ENCODE data around the gene RASAL1.

DNA sequence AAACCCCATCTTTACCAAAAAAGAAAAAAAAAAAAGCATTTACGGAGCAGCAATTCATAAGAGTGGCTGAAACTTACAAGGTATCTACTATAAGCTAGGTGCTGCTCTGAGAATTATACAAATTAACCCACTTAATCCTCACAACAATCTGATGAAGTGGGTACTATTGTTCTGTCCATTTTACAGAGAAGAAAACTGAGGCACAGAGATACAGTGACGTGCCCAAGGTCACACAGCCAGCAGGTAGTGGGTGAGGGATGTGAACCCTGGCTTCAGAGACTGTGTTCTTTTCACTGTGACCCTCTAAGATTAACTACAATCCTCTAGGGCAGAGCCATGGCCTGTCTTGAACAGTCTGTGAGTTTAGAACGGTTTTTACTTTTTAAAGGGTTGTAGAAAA is 46.4 kb upstream of the RASAL1 start:
- TF ChIP-seq GATA2 (CRISPR knock-in tag; IDR thresholded peaks at IDR 0.05) = no peak
- TF ChIP-seq, protein P1, sequence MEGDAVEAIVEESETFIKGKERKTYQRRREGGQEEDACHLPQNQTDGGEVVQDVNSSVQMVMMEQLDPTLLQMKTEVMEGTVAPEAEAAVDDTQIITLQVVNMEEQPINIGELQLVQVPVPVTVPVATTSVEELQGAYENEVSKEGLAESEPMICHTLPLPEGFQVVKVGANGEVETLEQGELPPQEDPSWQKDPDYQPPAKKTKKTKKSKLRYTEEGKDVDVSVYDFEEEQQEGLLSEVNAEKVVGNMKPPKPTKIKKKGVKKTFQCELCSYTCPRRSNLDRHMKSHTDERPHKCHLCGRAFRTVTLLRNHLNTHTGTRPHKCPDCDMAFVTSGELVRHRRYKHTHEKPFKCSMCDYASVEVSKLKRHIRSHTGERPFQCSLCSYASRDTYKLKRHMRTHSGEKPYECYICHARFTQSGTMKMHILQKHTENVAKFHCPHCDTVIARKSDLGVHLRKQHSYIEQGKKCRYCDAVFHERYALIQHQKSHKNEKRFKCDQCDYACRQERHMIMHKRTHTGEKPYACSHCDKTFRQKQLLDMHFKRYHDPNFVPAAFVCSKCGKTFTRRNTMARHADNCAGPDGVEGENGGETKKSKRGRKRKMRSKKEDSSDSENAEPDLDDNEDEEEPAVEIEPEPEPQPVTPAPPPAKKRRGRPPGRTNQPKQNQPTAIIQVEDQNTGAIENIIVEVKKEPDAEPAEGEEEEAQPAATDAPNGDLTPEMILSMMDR (IDR thresholded peaks at IDR 0.05) = no peak
